ENCODE results near the gene OSM.

Gene OSM

GRCh38 chr22:30266445-30267381 is at the start of gene OSM:
Gene OSM, minus strand, starts transcription at chr22:30266851. Its CDS starts 52 bp downstream, at chr22:30266799.
- Histone ChIP-seq H3K9ac (ENCODE audit: low read depth, low read length) (no peak within 1 kb of the TSS), H3K27ac (ENCODE audit: low read length) (no peak within 1 kb of the TSS), H3K9me3 (ENCODE audit: insufficient read depth, low read depth, low read length) (no peaks in the 10 kb centered on the region), H3K27me3 (ENCODE audit: insufficient read depth, low read length) (peaks cover 9% of the 10 kb centered on the region), H3K4me1 (ENCODE audit: insufficient read depth, low read length) (0 out of 2 replicates have a peak, but pooled peaks cover 3% of the 10 kb centered on the region), H3K36me3 (ENCODE audit: insufficient read depth, low read depth, low read length) (no peaks in the 10 kb centered on the region), H3K4me3 (ENCODE audit: low read length) (no peak within 1 kb of the TSS)

GRCh38 chr22:30315962-30316576 is 49.4 kb upstream of the OSM start:
- H3K36me3 ChIP-seq (ENCODE audit: insufficient read depth, low read depth, low read length) = no peaks in the 10 kb centered on the region
- H3K27ac ChIP-seq (ENCODE audit: low read length) = no peak overlapping the region
- H3K9me3 ChIP-seq (ENCODE audit: insufficient read depth, low read depth, low read length) = no peaks in the 10 kb centered on the region
- H3K27me3 ChIP-seq (ENCODE audit: insufficient read depth, low read length) = no peaks in the 10 kb centered on the region
- no peak overlapping the region for H3K9ac ChIP-seq (ENCODE audit: low read depth, low read length)
- H3K4me1 ChIP-seq (ENCODE audit: insufficient read depth, low read length) = no peaks in the 10 kb centered on the region
- no peak overlapping the region for H3K4me3 ChIP-seq (ENCODE audit: low read length)

GRCh38 chr22:30314915-30315314 is 48.3 kb upstream of the OSM start:
- Histone ChIP-seq H3K27ac (ENCODE audit: low read length) (no peak overlapping the region), H3K27me3 (ENCODE audit: insufficient read depth, low read length) (no peaks in the 10 kb centered on the region), H3K4me3 (ENCODE audit: low read length) (no peak overlapping the region), H3K4me1 (ENCODE audit: insufficient read depth, low read length) (no peaks in the 10 kb centered on the region), H3K9me3 (ENCODE audit: insufficient read depth, low read depth, low read length) (no peaks in the 10 kb centered on the region), H3K9ac (ENCODE audit: low read depth, low read length) (no peak overlapping the region), H3K36me3 (ENCODE audit: insufficient read depth, low read depth, low read length) (no peaks in the 10 kb centered on the region)

GRCh38 chr22:30313527-30314363 is 47.1 kb upstream of the OSM start:
- H3K9ac ChIP-seq (ENCODE audit: low read depth, low read length) = no peak overlapping the region
- no peaks in the 10 kb centered on the region for H3K4me1 ChIP-seq (ENCODE audit: insufficient read depth, low read length)

GRCh38 chr22:30312053-30312452 is 45.4 kb upstream of the OSM start:
- Histone ChIP-seq H3K4me3 (ENCODE audit: low read length) (no peak overlapping the region), H3K27ac (ENCODE audit: low read length) (no peak overlapping the region), H3K9me3 (ENCODE audit: insufficient read depth, low read depth, low read length) (no peaks in the 10 kb centered on the region), H3K27me3 (ENCODE audit: insufficient read depth, low read length) (no peaks in the 10 kb centered on the region), H3K9ac (ENCODE audit: low read depth, low read length) (no peak overlapping the region), H3K4me1 (ENCODE audit: insufficient read depth, low read length) (no peaks in the 10 kb centered on the region), H3K36me3 (ENCODE audit: insufficient read depth, low read depth, low read length) (no peaks in the 10 kb centered on the region)

More at GRCh38 chr22:30313527-30314363, 47.1 kb upstream of the OSM start:
- Histone ChIP-seq H3K4me3 (ENCODE audit: low read length) (no peak overlapping the region), H3K9me3 (ENCODE audit: insufficient read depth, low read depth, low read length) (no peaks in the 10 kb centered on the region), H3K36me3 (ENCODE audit: insufficient read depth, low read depth, low read length) (no peaks in the 10 kb centered on the region), H3K27ac (ENCODE audit: low read length) (no peak overlapping the region), H3K27me3 (ENCODE audit: insufficient read depth, low read length) (no peaks in the 10 kb centered on the region)

GRCh38 chr22:30310881-30311771 is 44.5 kb upstream of the OSM start:
- H3K4me1 ChIP-seq (ENCODE audit: insufficient read depth, low read length) = no peaks in the 10 kb centered on the region
- H3K27me3 ChIP-seq (ENCODE audit: insufficient read depth, low read length) = no peaks in the 10 kb centered on the region
- no peaks in the 10 kb centered on the region for H3K36me3 ChIP-seq (ENCODE audit: insufficient read depth, low read depth, low read length)
- no peak overlapping the region for H3K4me3 ChIP-seq (ENCODE audit: low read length)
- H3K9me3 ChIP-seq (ENCODE audit: insufficient read depth, low read depth, low read length) = no peaks in the 10 kb centered on the region
- H3K27ac ChIP-seq (ENCODE audit: low read length) = no peak overlapping the region
- no peak overlapping the region for H3K9ac ChIP-seq (ENCODE audit: low read depth, low read length)

GRCh38 chr22:30309951-30310741 is 43.5 kb upstream of the OSM start:
- Histone ChIP-seq H3K36me3 (ENCODE audit: insufficient read depth, low read depth, low read length) (no peaks in the 10 kb centered on the region), H3K9me3 (ENCODE audit: insufficient read depth, low read depth, low read length) (no peaks in the 10 kb centered on the region), H3K4me1 (ENCODE audit: insufficient read depth, low read length) (no peaks in the 10 kb centered on the region), H3K27me3 (ENCODE audit: insufficient read depth, low read length) (no peaks in the 10 kb centered on the region), H3K4me3 (ENCODE audit: low read length) (no peak overlapping the region), H3K9ac (ENCODE audit: low read depth, low read length) (no peak overlapping the region), H3K27ac (ENCODE audit: low read length) (no peak overlapping the region)

- Histone ChIP-seq H3K4me3 (ENCODE audit: low read length) (no peak overlapping the region), H3K9me3 (ENCODE audit: insufficient read depth, low read depth, low read length) (no peaks in the 10 kb centered on the region), H3K27me3 (ENCODE audit: insufficient read depth, low read length) (no peaks in the 10 kb centered on the region), H3K4me1 (ENCODE audit: insufficient read depth, low read length) (no peaks in the 10 kb centered on the region), H3K9ac (ENCODE audit: low read depth, low read length) (no peak overlapping the region), H3K36me3 (ENCODE audit: insufficient read depth, low read depth, low read length) (no peaks in the 10 kb centered on the region), H3K27ac (ENCODE audit: low read length) (no peak overlapping the region)
Measured at GRCh38 chr22:30308518-30309230, 42.0 kb upstream of the OSM start.

GRCh38 chr22:30308093-30308492 is 41.4 kb upstream of the OSM start:
- Histone ChIP-seq H3K4me3 (ENCODE audit: low read length) (no peak overlapping the region), H3K9me3 (ENCODE audit: insufficient read depth, low read depth, low read length) (no peaks in the 10 kb centered on the region), H3K4me1 (ENCODE audit: insufficient read depth, low read length) (no peaks in the 10 kb centered on the region), H3K9ac (ENCODE audit: low read depth, low read length) (no peak overlapping the region), H3K36me3 (ENCODE audit: insufficient read depth, low read depth, low read length) (no peaks in the 10 kb centered on the region), H3K27me3 (ENCODE audit: insufficient read depth, low read length) (no peaks in the 10 kb centered on the region), H3K27ac (ENCODE audit: low read length) (no peak overlapping the region)

GRCh38 chr22:30307041-30307574 is 40.5 kb upstream of the OSM start:
- no peaks in the 10 kb centered on the region for H3K4me1 ChIP-seq (ENCODE audit: insufficient read depth, low read length)
- no peak overlapping the region for H3K27ac ChIP-seq (ENCODE audit: low read length)

More at GRCh38 chr22:30307041-30307574, 40.5 kb upstream of the OSM start:
- Histone ChIP-seq H3K9me3 (ENCODE audit: insufficient read depth, low read depth, low read length) (no peaks in the 10 kb centered on the region), H3K9ac (ENCODE audit: low read depth, low read length) (no peak overlapping the region), H3K36me3 (ENCODE audit: insufficient read depth, low read depth, low read length) (no peaks in the 10 kb centered on the region), H3K27me3 (ENCODE audit: insufficient read depth, low read length) (no peaks in the 10 kb centered on the region), H3K4me3 (ENCODE audit: low read length) (no peak overlapping the region)
